Esophagus squamous epithelium (tissue), 4 donors: ENCODE measurements around the gene DPH7.

ENCODE experiments used
- CTCF ChIP-seq, 6 experiments: fragments of 450-650 bp in 4 of 6; fragments of 200-600 bp in 2 of 6; sonication (generic) in 2 of 6; IDR thresholded peaks; one replicate each; pipeline ENCODE4 v1.5.1; 2016 to 2019; ENCODE audit warnings: antibody characterized with exemption in 6 of 6, mild to moderate bottlenecking in 4 of 6, moderate library complexity in 4 of 6
- POLR2A ChIP-seq, 4 donors: fragments of 450-650 bp; IDR thresholded peaks; one replicate each; pipeline ENCODE4 v1.6.1; 2017; ENCODE audit warnings: antibody characterized with exemption in 4 of 4, mild to moderate bottlenecking in 4 of 4, moderate library complexity in 3 of 4

GRCh38 chr9:137524981-137525317 lies 53.8 kb downstream of the DPH7 start:
- TF ChIP-seq CTCF (IDR thresholded peaks at IDR 0.05) (no peak), POLR2A (IDR thresholded peaks at IDR 0.05) (no peak)
